Measurements from ENCODE around the gene MGMT.

- TF ChIP-seq POLR2AphosphoS5 (IDR thresholded peaks at IDR 0.05; ENCODE audit: low read depth, low read length) (no peak), CHD2 (IDR thresholded peaks at IDR 0.05; ENCODE audit: low read length, partially characterized antibody) (no peak), EP300 (IDR thresholded peaks at IDR 0.05; ENCODE audit: borderline replicate concordance in 1 of 2, low read depth in 1 of 2, low read length in 1 of 2) (no peak)
- TF ChIP-seq, protein P1, sequence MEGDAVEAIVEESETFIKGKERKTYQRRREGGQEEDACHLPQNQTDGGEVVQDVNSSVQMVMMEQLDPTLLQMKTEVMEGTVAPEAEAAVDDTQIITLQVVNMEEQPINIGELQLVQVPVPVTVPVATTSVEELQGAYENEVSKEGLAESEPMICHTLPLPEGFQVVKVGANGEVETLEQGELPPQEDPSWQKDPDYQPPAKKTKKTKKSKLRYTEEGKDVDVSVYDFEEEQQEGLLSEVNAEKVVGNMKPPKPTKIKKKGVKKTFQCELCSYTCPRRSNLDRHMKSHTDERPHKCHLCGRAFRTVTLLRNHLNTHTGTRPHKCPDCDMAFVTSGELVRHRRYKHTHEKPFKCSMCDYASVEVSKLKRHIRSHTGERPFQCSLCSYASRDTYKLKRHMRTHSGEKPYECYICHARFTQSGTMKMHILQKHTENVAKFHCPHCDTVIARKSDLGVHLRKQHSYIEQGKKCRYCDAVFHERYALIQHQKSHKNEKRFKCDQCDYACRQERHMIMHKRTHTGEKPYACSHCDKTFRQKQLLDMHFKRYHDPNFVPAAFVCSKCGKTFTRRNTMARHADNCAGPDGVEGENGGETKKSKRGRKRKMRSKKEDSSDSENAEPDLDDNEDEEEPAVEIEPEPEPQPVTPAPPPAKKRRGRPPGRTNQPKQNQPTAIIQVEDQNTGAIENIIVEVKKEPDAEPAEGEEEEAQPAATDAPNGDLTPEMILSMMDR (IDR thresholded peaks at IDR 0.05): no peak
Measured at GRCh38 chr10:129417870-129418269, 49.2 kb upstream of the MGMT start.

Data from SK-N-SH (cell line).